A673 (cell line): ENCODE data around the gene RBX1.

Source experiments
- CTCF ChIP-seq: fragments of 300-800, 200-600 bp; sonication (generic); conservative IDR thresholded peaks from 2 replicates; pipeline ENCODE4 v1.5.1; 2017; ENCODE audit warnings: low read depth, mild to moderate bottlenecking, antibody characterized with exemption, low read length, moderate library complexity, mixed read lengths
- EZH2 ChIP-seq: fragments of 200-600 bp; sonication (generic); IDR thresholded peaks from 2 replicates; pipeline ENCODE4 v1.6.1; 2017; ENCODE audit warnings: borderline replicate concordance, low read depth, mild to moderate bottlenecking, mixed read lengths, antibody characterized with exemption, low read length; ENCODE audit not compliant: poor library complexity, severe bottlenecking

GRCh38 chr22:40973144-40973543 is 22.0 kb downstream of the RBX1 start:
- TF ChIP-seq CTCF (no peak), EZH2 (no peak)
